Activated T-helper 2 cell treated with anti-CD3 and anti-CD28 coated beads, Interferon-gamma antibody, Interleukin-2, Interleukin-4, amounts not matched to agents 10 μg/mL and 5 μg/mL and 100 μg/mL, durations not matched to agents 14 hours and 24 hours and 36 hours (primary cell): ENCODE results near the gene TSHZ1. TPM values are rescaled to one million over a fixed set of nuclear protein-coding genes. Genes with fewer than 3 reads are reported as not detected.

Source experiments
- DNase-seq: peaks from one replicate; pipeline ENCODE4 v3.0.0; 2021; ENCODE audit warnings: low spot score
- H3K27ac Mint-ChIP-seq: one replicate; pipeline ENCODE4 v1.8.0; 2021; ENCODE audit warnings: mixed read lengths
- H3K27me3 Mint-ChIP-seq: one replicate; pipeline ENCODE4 v1.8.0; 2021; ENCODE audit warnings: low read depth, mixed read lengths
- H3K36me3 Mint-ChIP-seq: one replicate; pipeline ENCODE4 v1.8.0; 2021; ENCODE audit warnings: low read depth, mixed read lengths
- H3K4me1 Mint-ChIP-seq: one replicate; pipeline ENCODE4 v1.8.0; 2021; ENCODE audit warnings: low read depth, mixed read lengths
- H3K4me3 Mint-ChIP-seq: one replicate; pipeline ENCODE4 v1.8.0; 2021; ENCODE audit warnings: low read depth, mild to moderate bottlenecking, moderate library complexity, mixed read lengths
- H3K9me3 Mint-ChIP-seq: one replicate; pipeline ENCODE4 v1.8.0; 2021; ENCODE audit warnings: mixed read lengths
- intact Hi-C: fragments of 100-400 bp; cut with micrococcal nuclease; formaldehyde crosslinking; loops from one replicate; pipeline ENCODE4 v1.15.1; 2023
- total RNA-seq: library from RNA; stranded (reverse); gene quantifications from 2 replicates; pipeline ENCODE4 v1.2.3, GENCODE V29; 2022

The TSHZ1 gene
- total RNA-seq, 1 donor from 2014 or later, result 12.0 TPM

- intact Hi-C loops, result no loop called here
- no peaks in the 10 kb centered on the region for H3K4me1 Mint-ChIP-seq
- no peaks in the 10 kb centered on the region for H3K36me3 Mint-ChIP-seq
Measured at GRCh38 chr18:75330308-75330707, 119.7 kb downstream of the TSHZ1 start.

GRCh38 chr18:75334869-75335268 is 124.3 kb downstream of the TSHZ1 start:
- Mint-ChIP-seq H3K4me3 (no peak overlapping the region), H3K27ac (no peak overlapping the region), H3K9me3 (no peaks in the 10 kb centered on the region), H3K36me3 (no peaks in the 10 kb centered on the region), H3K4me1 (no peaks in the 10 kb centered on the region), H3K27me3 (peaks cover 1% of the 10 kb centered on the region)
- intact Hi-C loops, result no loop called here
- no peak for DNase-seq

More at GRCh38 chr18:75330308-75330707, 119.7 kb downstream of the TSHZ1 start:
- Mint-ChIP-seq H3K4me3 (no peak overlapping the region), H3K27me3 (peaks cover 3% of the 10 kb centered on the region), H3K9me3 (peaks cover 14% of the 10 kb centered on the region), H3K27ac (no peak overlapping the region)
- DNase-seq, result no peak

DNA sequence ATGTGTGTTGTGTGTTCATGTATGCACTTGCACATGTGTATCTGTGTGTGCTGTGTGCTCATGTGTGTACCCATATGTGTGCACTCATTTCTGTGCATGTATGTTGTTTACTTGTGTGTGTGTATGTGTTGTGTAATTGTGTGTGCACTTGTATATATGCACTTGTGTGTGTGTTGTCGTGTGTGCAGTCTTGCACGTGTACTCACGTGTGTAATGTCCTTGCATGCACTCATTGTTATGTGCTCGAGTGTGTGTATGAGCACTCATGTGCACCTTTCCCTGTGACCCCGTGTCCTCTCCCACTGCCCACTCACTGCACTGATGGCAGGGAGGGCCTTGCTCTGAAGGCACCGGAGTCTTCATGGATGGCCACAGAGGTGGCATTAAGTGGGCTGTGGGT is 124.9 kb downstream of the TSHZ1 start:
- Mint-ChIP-seq H3K36me3 (no peaks in the 10 kb centered on the region), H3K4me3 (no peak overlapping the region), H3K27ac (no peak overlapping the region), H3K9me3 (no peaks in the 10 kb centered on the region), H3K4me1 (no peaks in the 10 kb centered on the region), H3K27me3 (no peaks in the 10 kb centered on the region)
- DNase-seq, result no peak
- intact Hi-C loops, result no loop called here

DNA sequence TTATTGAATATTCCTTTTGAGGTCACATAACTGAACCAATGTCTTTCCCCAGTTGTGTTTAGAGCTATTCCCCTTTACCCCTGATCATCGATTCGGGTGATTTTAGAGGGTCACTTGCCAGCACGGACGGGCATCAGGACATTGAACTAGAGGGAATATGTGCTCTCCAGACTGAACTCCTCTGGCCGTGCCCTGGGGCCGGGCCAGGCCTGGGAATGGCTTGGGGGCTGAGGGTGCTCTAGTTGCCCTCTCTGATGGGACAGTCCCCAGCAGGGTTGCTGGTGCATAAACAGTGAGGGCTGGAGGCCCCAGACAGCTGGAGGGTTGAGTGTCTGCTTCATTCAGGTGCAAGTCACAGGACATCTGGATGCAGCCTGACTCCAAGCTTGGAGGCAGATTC is 126.2 kb downstream of the TSHZ1 start:
- no peak for DNase-seq
- Mint-ChIP-seq H3K27me3 (no peaks in the 10 kb centered on the region), H3K27ac (no peak overlapping the region), H3K4me3 (no peak overlapping the region), H3K4me1 (no peaks in the 10 kb centered on the region), H3K9me3 (no peaks in the 10 kb centered on the region), H3K36me3 (no peaks in the 10 kb centered on the region)
- intact Hi-C loops, result no loop called here

- intact Hi-C loops, result no loop called here
- no peaks in the 10 kb centered on the region for H3K36me3 Mint-ChIP-seq
- DNase-seq, result no peak
- H3K27me3 Mint-ChIP-seq, result no peaks in the 10 kb centered on the region
- H3K27ac Mint-ChIP-seq, result no peak overlapping the region
- H3K9me3 Mint-ChIP-seq, result no peaks in the 10 kb centered on the region
- H3K4me1 Mint-ChIP-seq, result no peaks in the 10 kb centered on the region
- no peak overlapping the region for H3K4me3 Mint-ChIP-seq
Measured at GRCh38 chr18:75337348-75337747, 126.8 kb downstream of the TSHZ1 start.

DNA sequence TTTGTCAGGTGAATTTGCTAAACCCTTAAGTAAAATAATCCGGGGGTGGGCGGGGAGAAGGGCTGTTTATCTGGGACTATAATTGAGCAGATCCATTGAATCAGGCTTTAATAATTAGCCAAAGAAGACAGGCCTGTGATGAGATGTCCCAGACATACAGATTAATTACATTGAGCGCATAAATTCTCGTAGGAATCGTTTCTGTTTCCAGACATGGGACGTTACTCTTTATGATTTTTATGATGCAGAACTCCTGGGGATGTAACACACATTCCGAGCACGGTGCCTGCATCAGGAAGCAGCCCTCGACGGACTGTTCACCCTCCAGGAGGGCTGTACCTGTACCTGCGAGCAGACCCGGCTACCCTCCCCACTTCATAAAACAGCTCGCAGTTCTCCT is 128.0 kb downstream of the TSHZ1 start:
- Mint-ChIP-seq H3K27ac (no peak overlapping the region), H3K4me1 (no peaks in the 10 kb centered on the region), H3K27me3 (no peaks in the 10 kb centered on the region), H3K36me3 (no peaks in the 10 kb centered on the region), H3K9me3 (no peaks in the 10 kb centered on the region), H3K4me3 (no peak overlapping the region)
- no peak for DNase-seq
- intact Hi-C loops, result no loop called here

Other genes starting within 250 kb of the TSHZ1 start
- gene PTGR3, start 1.7 kb upstream of the TSHZ1 start, total RNA-seq, result 26.0 and 28.6 TPM in 2 replicates
- not detected in 2 replicates for gene SMIM21, start 216.9 kb downstream of the TSHZ1 start, total RNA-seq